ENCODE data around the gene STPG4.

Gene STPG4

GRCh38 chr2:47098953-47099352 lies 56.2 kb downstream of the STPG4 start (continued):
- TF ChIP-seq PATZ1 (CRISPR knock-in tag; IDR thresholded peaks at IDR 0.05; ENCODE audit: borderline replicate concordance) (no peak), ISL1 (CRISPR knock-in tag; IDR thresholded peaks at IDR 0.05) (no peak), ESRRG (CRISPR knock-in tag; IDR thresholded peaks at IDR 0.05) (no peak), ZNF565 (CRISPR knock-in tag; conservative IDR thresholded peaks at IDR 0.05; ENCODE audit: low read depth) (no peak), RARB (CRISPR knock-in tag; IDR thresholded peaks at IDR 0.05) (no peak), ZC3H10 (CRISPR knock-in tag; IDR thresholded peaks at IDR 0.05) (no peak), SNAI2 (CRISPR knock-in tag; IDR thresholded peaks at IDR 0.05) (no peak)

GRCh38 chr2:47097563-47097962 lies 57.5 kb downstream of the STPG4 start:
- TF ChIP-seq CSDC2 (CRISPR knock-in tag; IDR thresholded peaks at IDR 0.05) (no peak), PATZ1 (CRISPR knock-in tag; IDR thresholded peaks at IDR 0.05; ENCODE audit: borderline replicate concordance) (no peak), PPARA (CRISPR knock-in tag; IDR thresholded peaks at IDR 0.05; ENCODE audit: borderline replicate concordance) (no peak), CREB5 (CRISPR knock-in tag; IDR thresholded peaks at IDR 0.05; ENCODE audit: low read depth) (no peak), ZNF8 (CRISPR knock-in tag; IDR thresholded peaks at IDR 0.05) (no peak), TCF4 (CRISPR knock-in tag; IDR thresholded peaks at IDR 0.05; ENCODE audit: borderline replicate concordance) (no peak), ZNF565 (CRISPR knock-in tag; conservative IDR thresholded peaks at IDR 0.05; ENCODE audit: low read depth) (no peak), RARB (CRISPR knock-in tag; IDR thresholded peaks at IDR 0.05) (no peak), ZFP3 (CRISPR knock-in tag; IDR thresholded peaks at IDR 0.05) (no peak)
- no peak for ATAC-seq

- TF ChIP-seq RARB (CRISPR knock-in tag; IDR thresholded peaks at IDR 0.05) (no peak), POU6F1 (CRISPR knock-in tag; IDR thresholded peaks at IDR 0.05; ENCODE audit: borderline replicate concordance, low read depth) (no peak), ZC3H10 (CRISPR knock-in tag; IDR thresholded peaks at IDR 0.05) (no peak), CREB5 (CRISPR knock-in tag; IDR thresholded peaks at IDR 0.05; ENCODE audit: low read depth) (no peak)
- no peak for ATAC-seq
These were observed 58.7 kb downstream of the STPG4 start for GRCh38 chr2:47096451-47096850.

GRCh38 chr2:47095349-47096020 lies 59.6 kb downstream of the STPG4 start:
- no peak for ATAC-seq
- TF ChIP-seq TCF4 (CRISPR knock-in tag; IDR thresholded peaks at IDR 0.05; ENCODE audit: borderline replicate concordance) (no peak), ESRRG (CRISPR knock-in tag; IDR thresholded peaks at IDR 0.05) (no peak), OSR1 (CRISPR knock-in tag; IDR thresholded peaks at IDR 0.05) (no peak), TSHZ2 (CRISPR knock-in tag; IDR thresholded peaks at IDR 0.05) (no peak), ISL1 (CRISPR knock-in tag; IDR thresholded peaks at IDR 0.05) (no peak), ZFP30 (CRISPR knock-in tag; IDR thresholded peaks at IDR 0.05) (no peak), RARB (CRISPR knock-in tag; IDR thresholded peaks at IDR 0.05) (no peak), CREB5 (CRISPR knock-in tag; IDR thresholded peaks at IDR 0.05; ENCODE audit: low read depth) (no peak), ZNF8 (CRISPR knock-in tag; IDR thresholded peaks at IDR 0.05) (no peak), ZFP3 (CRISPR knock-in tag; IDR thresholded peaks at IDR 0.05) (no peak), PPARA (CRISPR knock-in tag; IDR thresholded peaks at IDR 0.05; ENCODE audit: borderline replicate concordance) (no peak), ZNF70 (CRISPR knock-in tag; IDR thresholded peaks at IDR 0.05) (no peak)
